ENCODE data around the gene GBF1.

GBF1 gene

DNA sequence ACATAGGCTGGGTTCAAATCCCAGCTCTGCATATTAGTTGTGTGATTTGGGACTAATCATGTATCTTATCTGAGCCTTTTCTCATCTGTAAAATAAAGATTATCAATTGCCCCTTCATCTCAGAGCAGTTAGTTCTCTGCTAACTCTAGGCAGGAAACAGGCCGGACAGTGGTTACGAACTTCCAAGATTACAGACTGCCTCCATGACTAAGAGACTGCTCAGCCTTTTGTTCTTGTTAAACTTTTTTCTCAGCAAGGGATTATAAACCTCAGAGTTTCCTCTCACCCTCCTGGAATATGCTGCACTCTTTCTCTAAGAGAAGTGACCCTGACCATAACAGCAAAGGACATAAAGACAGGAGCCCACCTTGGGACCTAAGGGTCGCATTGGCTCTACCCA is 97.6 kb downstream of the GBF1 start:
- peak; percentile 87 for DNase-seq (ENCODE audit: low read depth, low spot score)

DNA sequence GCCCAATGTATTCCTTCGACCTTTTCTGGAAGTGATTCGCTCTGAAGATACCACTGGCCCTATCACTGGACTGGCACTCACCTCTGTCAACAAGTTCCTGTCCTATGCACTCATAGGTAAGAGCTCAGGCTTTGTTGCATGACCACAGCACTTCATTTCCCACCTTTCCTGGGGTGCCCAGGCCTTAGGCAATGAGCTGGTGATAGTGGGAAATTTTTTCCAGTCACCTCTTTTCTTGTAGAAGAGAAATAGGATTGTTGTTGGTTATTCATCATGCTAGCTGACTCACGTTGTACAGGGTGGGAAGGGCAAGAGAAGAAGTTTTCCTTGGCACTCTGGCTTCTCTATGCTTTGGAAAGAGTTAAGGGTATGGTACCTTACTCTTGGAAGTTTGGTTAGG is 98.7 kb downstream of the GBF1 start:
- peak; percentile 68 for DNase-seq (ENCODE audit: low read depth, low spot score)

- DNase-seq (ENCODE audit: low read depth, low spot score) = peak; percentile 81
These were observed 102.0 kb downstream of the GBF1 start for GRCh38 chr10:102347236-102347828.

GRCh38 chr10:102352066-102352715 is 106.9 kb downstream of the GBF1 start:
- DNase-seq (ENCODE audit: low read depth, low spot score) = peak; percentile 79

GRCh38 chr10:102354451-102354850 is 109.1 kb downstream of the GBF1 start:
- DNase-seq (ENCODE audit: low read depth, low spot score) = no peak

DNA sequence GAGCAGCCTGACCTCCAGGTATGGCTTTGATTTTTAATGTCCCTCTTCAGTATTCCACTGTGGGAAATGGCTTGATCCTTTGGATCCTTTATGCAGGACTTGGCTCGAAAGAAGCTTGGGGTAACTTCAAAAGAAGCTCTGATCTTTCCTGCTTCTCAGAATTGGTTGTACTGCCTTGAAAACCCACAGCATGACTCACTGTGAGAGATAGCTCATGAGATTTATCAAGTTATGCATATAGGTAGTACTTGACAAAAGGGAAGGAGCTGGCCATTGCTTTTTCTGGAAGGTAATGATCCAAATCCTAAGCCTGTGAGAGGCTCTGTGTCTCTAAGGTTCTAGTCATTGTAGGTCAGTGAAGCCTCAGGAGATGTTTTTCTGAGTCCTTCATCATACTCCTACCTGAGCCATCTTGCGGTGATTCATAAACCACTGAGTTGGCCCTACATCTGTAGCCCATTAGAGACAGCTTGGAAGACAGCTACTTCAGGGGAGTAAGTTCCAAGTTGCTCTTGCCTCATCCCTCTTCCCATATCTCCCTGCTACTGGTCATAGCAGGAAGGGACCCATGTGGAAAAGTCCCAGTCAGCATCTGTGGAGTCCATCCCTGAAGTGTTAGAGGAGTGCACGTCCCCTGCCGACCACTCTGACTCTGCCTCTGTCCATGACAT is 113.5 kb downstream of the GBF1 start:
- no peak for DNase-seq (ENCODE audit: low read depth, low spot score)

GRCh38 chr10:102367441-102367840 is 122.1 kb downstream of the GBF1 start:
- DNase-seq (ENCODE audit: low read depth, low spot score) = no peak

- DNase-seq (ENCODE audit: low read depth, low spot score) = no peak
These were observed 122.7 kb downstream of the GBF1 start for GRCh38 chr10:102368077-102368476.

GRCh38 chr10:102371295-102371694 is 126.0 kb downstream of the GBF1 start:
- no peak for DNase-seq (ENCODE audit: low read depth, low spot score)

GRCh38 chr10:102375250-102375649 is 129.9 kb downstream of the GBF1 start:
- no peak for DNase-seq (ENCODE audit: low read depth, low spot score)

DNA sequence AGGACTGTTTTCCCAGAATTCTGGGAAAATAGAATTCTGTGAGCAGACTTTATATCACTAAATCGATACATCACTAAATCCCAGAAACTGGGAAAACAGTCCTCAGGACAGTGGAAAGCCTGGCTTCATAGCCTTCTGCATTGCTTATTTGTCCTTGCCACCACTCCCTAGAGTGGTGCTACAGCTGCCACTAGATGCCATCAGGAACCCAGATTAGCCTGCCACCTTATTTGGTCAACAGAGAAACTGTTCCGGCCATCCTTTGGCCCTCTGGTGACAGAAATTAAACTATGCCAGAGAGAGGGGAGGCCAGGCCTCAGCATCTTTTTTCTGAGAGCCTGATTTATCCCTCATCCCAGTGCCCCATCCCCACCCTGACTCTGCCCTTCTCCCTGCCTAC is 130.5 kb downstream of the GBF1 start:
- DNase-seq (ENCODE audit: low read depth, low spot score) = no peak

DNA sequence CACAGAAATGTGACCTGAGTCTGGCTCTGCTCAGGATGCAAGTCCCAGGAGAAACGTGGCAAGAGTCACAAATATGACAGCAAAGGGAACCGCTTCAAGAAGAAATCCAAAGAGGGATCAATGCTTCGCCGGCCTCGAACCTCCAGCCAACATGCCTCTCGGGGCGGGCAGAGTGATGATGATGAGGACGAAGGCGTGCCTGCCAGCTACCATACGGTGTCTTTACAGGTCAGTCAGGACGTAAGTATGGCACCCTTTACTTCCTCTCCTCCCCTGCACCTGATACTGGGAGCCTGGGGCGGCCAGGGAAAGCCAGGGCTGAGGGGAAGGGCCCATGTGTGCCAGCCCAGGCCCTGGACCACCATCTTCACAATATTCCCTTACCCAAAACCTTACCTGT is 131.6 kb downstream of the GBF1 start:
- no peak for DNase-seq (ENCODE audit: low read depth, low spot score)

GRCh38 chr10:102379383-102379782 is 134.1 kb downstream of the GBF1 start:
- no peak for DNase-seq (ENCODE audit: low read depth, low spot score)

DNA sequence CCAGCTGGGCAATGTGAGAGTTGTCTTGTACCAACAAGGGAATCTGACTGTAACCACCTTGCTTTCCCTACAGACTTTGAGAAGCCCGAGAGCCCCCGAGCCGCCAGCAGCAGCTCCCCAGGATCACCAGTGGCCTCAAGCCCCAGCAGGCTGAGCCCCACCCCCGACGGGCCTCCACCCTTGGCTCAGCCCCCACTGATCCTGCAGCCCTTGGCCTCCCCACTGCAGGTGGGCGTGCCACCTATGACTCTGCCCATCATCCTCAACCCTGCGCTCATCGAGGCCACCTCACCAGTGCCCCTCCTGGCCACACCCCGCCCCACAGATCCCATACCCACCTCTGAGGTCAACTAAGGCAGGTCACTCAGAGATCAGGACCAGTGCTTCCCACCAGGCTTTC is 136.7 kb downstream of the GBF1 start:
- DNase-seq (ENCODE audit: low read depth, low spot score) = no peak

GRCh38 chr10:102382871-102383270 is 137.5 kb downstream of the GBF1 start:
- DNase-seq (ENCODE audit: low read depth, low spot score) = no peak

- no peak for DNase-seq (ENCODE audit: low read depth, low spot score)
These were observed 138.7 kb downstream of the GBF1 start for GRCh38 chr10:102384053-102384452.

- no peak for DNase-seq (ENCODE audit: low read depth, low spot score)
These were observed 139.5 kb downstream of the GBF1 start for GRCh38 chr10:102384606-102385429.

DNA sequence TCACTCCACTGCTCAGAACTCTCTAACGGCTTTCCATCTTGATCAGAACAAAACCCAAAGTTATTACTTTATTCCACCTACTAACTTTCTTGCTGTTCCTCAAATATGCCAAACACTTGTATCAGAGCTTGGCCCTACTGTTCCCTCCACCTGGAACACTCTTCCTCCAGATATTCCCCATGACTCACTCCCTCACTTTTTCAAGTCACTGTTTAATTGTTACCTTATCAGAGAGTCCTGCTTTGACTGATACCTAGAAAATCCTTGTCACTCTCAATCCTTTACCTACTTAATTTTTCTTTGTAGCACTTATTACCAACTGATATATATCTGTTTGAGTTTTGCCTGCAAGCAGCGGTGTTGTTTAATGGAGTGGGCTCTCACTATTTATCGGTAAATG is 144.6 kb downstream of the GBF1 start:
- no peak for DNase-seq (ENCODE audit: low read depth, low spot score)

GRCh38 chr10:102392306-102392705 is 147.0 kb downstream of the GBF1 start:
- no peak for DNase-seq (ENCODE audit: low read depth, low spot score)

DNA sequence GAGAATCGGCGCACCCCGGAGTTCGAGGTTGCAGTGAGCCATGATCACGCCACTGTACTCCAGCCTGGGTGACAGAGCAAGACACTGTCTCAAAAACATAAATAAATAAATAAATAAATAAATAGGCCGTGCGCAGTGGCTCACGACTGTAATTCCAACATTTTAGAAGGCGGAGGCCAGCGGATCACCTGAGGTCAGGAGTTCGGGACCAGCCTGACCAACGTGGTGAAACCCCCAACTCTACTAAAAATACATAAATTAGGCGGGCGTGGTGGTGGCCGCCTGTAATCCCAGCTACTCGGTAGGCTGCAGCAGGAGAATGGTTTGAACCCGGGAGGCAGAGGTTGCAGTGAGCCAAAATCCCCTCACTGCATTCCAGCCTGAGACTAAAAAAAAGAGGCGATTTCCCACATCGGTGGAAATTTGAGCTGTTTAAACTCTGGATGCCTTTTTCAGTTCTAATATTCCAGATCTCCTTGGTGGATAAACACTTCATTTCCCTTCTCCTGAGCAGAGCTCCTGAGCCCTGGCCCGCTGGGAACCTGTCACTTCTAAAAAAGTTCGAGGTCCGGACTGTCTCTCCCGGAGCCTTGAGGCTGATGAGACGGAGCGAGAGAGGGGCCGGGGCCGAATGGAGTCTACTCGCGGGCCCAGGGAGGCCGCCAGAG is 148.2 kb downstream of the GBF1 start:
- no peak for DNase-seq (ENCODE audit: low read depth, low spot score)

- peak; percentile 97 for DNase-seq (ENCODE audit: low read depth, low spot score)
These were observed 148.9 kb downstream of the GBF1 start for GRCh38 chr10:102394079-102394800.
